MM.1S (cell line): Measurements from ENCODE around the gene SLC13A5.

Source experiments
- EZH2 ChIP-seq: fragments of 300-600 bp; sonication (generic); optimal IDR thresholded peaks from 2 replicates; pipeline ENCODE3; 2017; ENCODE audit warnings: low read depth, mild to moderate bottlenecking, antibody characterized with exemption, low read length, mixed read lengths
- TF ChIP-seq, protein P1 (sequence below): fragments of 300-600 bp; sonication (generic); IDR thresholded peaks from 2 replicates; pipeline ENCODE4 v1.5.1; 2016; ENCODE audit warnings: antibody characterized with exemption, low read length, mixed read lengths

DNA sequence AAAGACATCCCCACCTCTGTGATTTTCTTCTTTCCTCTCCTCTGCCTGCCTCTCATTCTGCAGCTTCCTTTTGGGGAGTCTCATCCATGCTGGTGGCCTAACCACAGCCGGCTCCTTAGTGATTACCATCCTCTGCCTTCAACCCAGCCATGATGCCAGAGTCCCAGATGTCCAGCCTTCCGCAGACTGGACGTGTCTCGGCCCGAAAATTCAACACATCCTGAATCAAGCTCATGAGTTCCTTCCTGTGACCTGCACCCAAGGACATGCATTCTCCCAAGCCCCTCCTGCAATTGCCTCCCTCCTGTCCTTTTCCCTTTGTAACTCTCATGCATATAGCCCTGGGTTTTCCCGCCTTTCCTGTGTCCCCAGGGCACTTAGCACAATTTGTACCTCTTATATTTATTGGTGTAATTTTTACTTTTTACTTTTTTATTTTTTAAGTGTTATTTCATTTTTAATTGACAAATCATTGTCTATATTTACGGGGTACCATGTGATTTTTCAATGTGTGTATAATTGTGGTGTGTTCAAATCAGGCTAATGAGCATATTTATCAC lies 1.2 kb upstream of the SLC13A5 start:
- no peak for TF ChIP-seq EZH2
- TF ChIP-seq, protein P1, sequence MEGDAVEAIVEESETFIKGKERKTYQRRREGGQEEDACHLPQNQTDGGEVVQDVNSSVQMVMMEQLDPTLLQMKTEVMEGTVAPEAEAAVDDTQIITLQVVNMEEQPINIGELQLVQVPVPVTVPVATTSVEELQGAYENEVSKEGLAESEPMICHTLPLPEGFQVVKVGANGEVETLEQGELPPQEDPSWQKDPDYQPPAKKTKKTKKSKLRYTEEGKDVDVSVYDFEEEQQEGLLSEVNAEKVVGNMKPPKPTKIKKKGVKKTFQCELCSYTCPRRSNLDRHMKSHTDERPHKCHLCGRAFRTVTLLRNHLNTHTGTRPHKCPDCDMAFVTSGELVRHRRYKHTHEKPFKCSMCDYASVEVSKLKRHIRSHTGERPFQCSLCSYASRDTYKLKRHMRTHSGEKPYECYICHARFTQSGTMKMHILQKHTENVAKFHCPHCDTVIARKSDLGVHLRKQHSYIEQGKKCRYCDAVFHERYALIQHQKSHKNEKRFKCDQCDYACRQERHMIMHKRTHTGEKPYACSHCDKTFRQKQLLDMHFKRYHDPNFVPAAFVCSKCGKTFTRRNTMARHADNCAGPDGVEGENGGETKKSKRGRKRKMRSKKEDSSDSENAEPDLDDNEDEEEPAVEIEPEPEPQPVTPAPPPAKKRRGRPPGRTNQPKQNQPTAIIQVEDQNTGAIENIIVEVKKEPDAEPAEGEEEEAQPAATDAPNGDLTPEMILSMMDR, result no peak
